Body of pancreas (tissue), 4 donors: Measurements from ENCODE around the gene FOXA3.

Experiments
- POLR2A ChIP-seq, 3 donors: fragments of 450-650 bp; IDR thresholded peaks; one replicate each; pipeline ENCODE4 v1.6.1; 2016; ENCODE audit warnings: antibody characterized with exemption in 3 of 3, mild to moderate bottlenecking in 2 of 3
- TF ChIP-seq, protein P1 (sequence below), 7 experiments: fragments of 450-650 bp in 4 of 7; fragments of 200-600 bp in 3 of 7; sonication (generic) in 3 of 7; IDR thresholded peaks; one replicate each; pipeline ENCODE4 v1.5.1; 2016 to 2019; ENCODE audit warnings: antibody characterized with exemption in 7 of 7

GRCh38 chr19:45879055-45879454, 14.9 kb downstream of the FOXA3 start:
- TF ChIP-seq, protein P1, sequence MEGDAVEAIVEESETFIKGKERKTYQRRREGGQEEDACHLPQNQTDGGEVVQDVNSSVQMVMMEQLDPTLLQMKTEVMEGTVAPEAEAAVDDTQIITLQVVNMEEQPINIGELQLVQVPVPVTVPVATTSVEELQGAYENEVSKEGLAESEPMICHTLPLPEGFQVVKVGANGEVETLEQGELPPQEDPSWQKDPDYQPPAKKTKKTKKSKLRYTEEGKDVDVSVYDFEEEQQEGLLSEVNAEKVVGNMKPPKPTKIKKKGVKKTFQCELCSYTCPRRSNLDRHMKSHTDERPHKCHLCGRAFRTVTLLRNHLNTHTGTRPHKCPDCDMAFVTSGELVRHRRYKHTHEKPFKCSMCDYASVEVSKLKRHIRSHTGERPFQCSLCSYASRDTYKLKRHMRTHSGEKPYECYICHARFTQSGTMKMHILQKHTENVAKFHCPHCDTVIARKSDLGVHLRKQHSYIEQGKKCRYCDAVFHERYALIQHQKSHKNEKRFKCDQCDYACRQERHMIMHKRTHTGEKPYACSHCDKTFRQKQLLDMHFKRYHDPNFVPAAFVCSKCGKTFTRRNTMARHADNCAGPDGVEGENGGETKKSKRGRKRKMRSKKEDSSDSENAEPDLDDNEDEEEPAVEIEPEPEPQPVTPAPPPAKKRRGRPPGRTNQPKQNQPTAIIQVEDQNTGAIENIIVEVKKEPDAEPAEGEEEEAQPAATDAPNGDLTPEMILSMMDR (IDR thresholded peaks at IDR 0.05), result no peak
- no peak for TF ChIP-seq POLR2A (IDR thresholded peaks at IDR 0.05)
